ENCODE data around the gene PCK2. TPM values are rescaled to one million over a fixed set of nuclear protein-coding genes. Genes with fewer than 3 reads are reported as not detected.
A peak's percentile ranks its signal among the peaks of the same experiment; 100 is the strongest.

Gene PCK2
- total and polyA plus RNA-seq, 4 donors = 39.8 to 250 (median 221) TPM

GRCh38 chr14:24108336-24108874, 14.3 kb downstream of the PCK2 start:
- Histone ChIP-seq H3K9me3 (ENCODE audit: control insufficient read depth in 4 of 4, low read length in 3 of 4) (no peaks in the 10 kb centered on the region), H3K27me3 (ENCODE audit: control insufficient read depth in 4 of 4, insufficient read depth in 4 of 4, low read length in 3 of 4) (no peaks in the 10 kb centered on the region), H3K27ac (ENCODE audit: low read depth in 1 of 2, low read length in 2 of 2) (peak overlapping the region; percentile 52 to 62), H3K4me1 (ENCODE audit: control insufficient read depth in 4 of 4, insufficient read depth in 4 of 4, low read length in 3 of 4) (peaks cover 4 to 61% (median 42%) of the 10 kb centered on the region in 4 donors), H3K4me3 (ENCODE audit: low read depth in 1 of 3, low read length in 3 of 3) (no peak overlapping the region), H3K9ac (ENCODE audit: low read depth in 1 of 2, low read length in 2 of 2) (no peak overlapping the region), H3K36me3 (ENCODE audit: control insufficient read depth in 4 of 4, insufficient read depth in 3 of 4, low read depth in 1 of 4, low read length in 3 of 4) (peaks cover 0 to 7% (median 3%) of the 10 kb centered on the region in 4 donors)
- 42% methylated on average over 5 of the region's 5 CpGs for WGBS
- no peak for TF ChIP-seq JUND (IDR thresholded peaks at IDR 0.05)
- no peak for TF ChIP-seq FOXA1 (IDR thresholded peaks at IDR 0.05)
- TF ChIP-seq CTCF (IDR thresholded peaks at IDR 0.05; ENCODE audit: low read depth, low read length, missing input control) = no peak
- TF ChIP-seq ZBTB33 (IDR thresholded peaks at IDR 0.05) = no peak
- TF ChIP-seq HNF4G (IDR thresholded peaks at IDR 0.05) = no peak
- no peak for TF ChIP-seq MAX (IDR thresholded peaks at IDR 0.05)
- no peak for TF ChIP-seq RAD21 (IDR thresholded peaks at IDR 0.05)
- TF ChIP-seq ATF3 (IDR thresholded peaks at IDR 0.05) = no peak
- TF ChIP-seq REST (IDR thresholded peaks at IDR 0.05) = no peak
- no peak for DNase-seq (ENCODE audit: low spot score)

- DNase-seq (ENCODE audit: low spot score) = no peak
- Histone ChIP-seq H3K4me3 (ENCODE audit: low read depth in 1 of 3, low read length in 3 of 3) (no peak overlapping the region), H3K27me3 (ENCODE audit: control insufficient read depth in 4 of 4, insufficient read depth in 4 of 4, low read length in 3 of 4) (no peaks in the 10 kb centered on the region), H3K9ac (ENCODE audit: low read depth in 1 of 2, low read length in 2 of 2) (no peak overlapping the region), H3K4me1 (ENCODE audit: control insufficient read depth in 4 of 4, insufficient read depth in 4 of 4, low read length in 3 of 4) (peaks cover 4 to 52% (median 35%) of the 10 kb centered on the region in 4 donors), H3K36me3 (ENCODE audit: control insufficient read depth in 4 of 4, insufficient read depth in 3 of 4, low read depth in 1 of 4, low read length in 3 of 4) (no peaks in the 10 kb centered on the region), H3K27ac (ENCODE audit: low read depth in 1 of 2, low read length in 2 of 2) (no peak overlapping the region), H3K9me3 (ENCODE audit: control insufficient read depth in 4 of 4, low read length in 3 of 4) (no peaks in the 10 kb centered on the region)
- TF ChIP-seq RAD21 (IDR thresholded peaks at IDR 0.05) = no peak
- TF ChIP-seq FOXA2 (IDR thresholded peaks at IDR 0.05) = no peak
- TF ChIP-seq ZBTB33 (IDR thresholded peaks at IDR 0.05) = no peak
- TF ChIP-seq ATF3 (IDR thresholded peaks at IDR 0.05) = no peak
- TF ChIP-seq JUND (IDR thresholded peaks at IDR 0.05) = no peak
- no peak for TF ChIP-seq EGR1 (IDR thresholded peaks at IDR 0.05; ENCODE audit: low read depth in 2 of 2)
- no peak for TF ChIP-seq MAX (IDR thresholded peaks at IDR 0.05)
- TF ChIP-seq TAF1 (conservative IDR thresholded peaks at IDR 0.05) = no peak
- TF ChIP-seq HNF4G (IDR thresholded peaks at IDR 0.05) = no peak
- TF ChIP-seq HNF4A (conservative IDR thresholded peaks at IDR 0.05) = no peak
- 79% methylated on average over 9 of the region's 9 CpGs for WGBS
Measured at GRCh38 chr14:24110060-24110459, 15.9 kb downstream of the PCK2 start.

Measured in liver (tissue), 9 donors.